Measurements from ENCODE around the gene YTHDC1. TPM values are rescaled to one million over a fixed set of nuclear protein-coding genes. Genes with fewer than 3 reads are reported as not detected.

The YTHDC1 gene
- total RNA-seq, 1 donor from 2014 or later = 46.1 TPM

- no peak for TF ChIP-seq CTCF (IDR thresholded peaks at IDR 0.05; ENCODE audit: insufficient read depth, low read length, poor library complexity, severe bottlenecking)
Observed at GRCh38 chr4:68365068-68365467, 15.2 kb upstream of the YTHDC1 start.

GRCh38 chr4:68361146-68361589, 11.3 kb upstream of the YTHDC1 start:
- no peak overlapping the region for H3K4me3 ChIP-seq (ENCODE audit: low read depth, low read length)
- H3K27me3 ChIP-seq (ENCODE audit: control insufficient read depth, insufficient read depth, low read length) = no peaks in the 10 kb centered on the region
- no peaks in the 10 kb centered on the region for H3K36me3 ChIP-seq (ENCODE audit: control insufficient read depth, insufficient read depth, low read length)
- no peak for DNase-seq (ENCODE audit: low read depth)
- TF ChIP-seq CTCF (IDR thresholded peaks at IDR 0.05; ENCODE audit: insufficient read depth, low read length, poor library complexity, severe bottlenecking) = no peak

More at GRCh38 chr4:68365068-68365467, 15.2 kb upstream of the YTHDC1 start:
- Histone ChIP-seq H3K36me3 (ENCODE audit: control insufficient read depth, insufficient read depth, low read length) (no peaks in the 10 kb centered on the region), H3K27me3 (ENCODE audit: control insufficient read depth, insufficient read depth, low read length) (no peaks in the 10 kb centered on the region), H3K4me3 (ENCODE audit: low read depth, low read length) (no peak overlapping the region)
- DNase-seq (ENCODE audit: low read depth) = no peak

- Histone ChIP-seq H3K27me3 (ENCODE audit: control insufficient read depth, insufficient read depth, low read length) (no peaks in the 10 kb centered on the region), H3K4me3 (ENCODE audit: low read depth, low read length) (no peak overlapping the region), H3K36me3 (ENCODE audit: control insufficient read depth, insufficient read depth, low read length) (no peaks in the 10 kb centered on the region)
- TF ChIP-seq CTCF (IDR thresholded peaks at IDR 0.05; ENCODE audit: insufficient read depth, low read length, poor library complexity, severe bottlenecking) = no peak
- no peak for DNase-seq (ENCODE audit: low read depth)
Observed at GRCh38 chr4:68360231-68360968, 10.5 kb upstream of the YTHDC1 start.

GRCh38 chr4:68359508-68359907, 9.6 kb upstream of the YTHDC1 start:
- Histone ChIP-seq H3K4me3 (ENCODE audit: low read depth, low read length) (no peak overlapping the region), H3K27me3 (ENCODE audit: control insufficient read depth, insufficient read depth, low read length) (no peaks in the 10 kb centered on the region), H3K36me3 (ENCODE audit: control insufficient read depth, insufficient read depth, low read length) (no peaks in the 10 kb centered on the region)
- no peak for DNase-seq (ENCODE audit: low read depth)
- TF ChIP-seq CTCF (IDR thresholded peaks at IDR 0.05; ENCODE audit: insufficient read depth, low read length, poor library complexity, severe bottlenecking) = no peak

- Histone ChIP-seq H3K4me3 (ENCODE audit: low read depth, low read length) (no peak overlapping the region), H3K36me3 (ENCODE audit: control insufficient read depth, insufficient read depth, low read length) (no peaks in the 10 kb centered on the region), H3K27me3 (ENCODE audit: control insufficient read depth, insufficient read depth, low read length) (no peaks in the 10 kb centered on the region)
- TF ChIP-seq CTCF (IDR thresholded peaks at IDR 0.05; ENCODE audit: insufficient read depth, low read length, poor library complexity, severe bottlenecking) = no peak
- DNase-seq (ENCODE audit: low read depth) = no peak
Observed at GRCh38 chr4:68358988-68359387, 9.1 kb upstream of the YTHDC1 start.

GRCh38 chr4:68352791-68353190, 2.9 kb upstream of the YTHDC1 start:
- DNase-seq (ENCODE audit: low read depth) = no peak
- Histone ChIP-seq H3K4me3 (ENCODE audit: low read depth, low read length) (no peak overlapping the region), H3K27me3 (ENCODE audit: control insufficient read depth, insufficient read depth, low read length) (no peaks in the 10 kb centered on the region), H3K36me3 (ENCODE audit: control insufficient read depth, insufficient read depth, low read length) (no peaks in the 10 kb centered on the region)
- TF ChIP-seq CTCF (IDR thresholded peaks at IDR 0.05; ENCODE audit: insufficient read depth, low read length, poor library complexity, severe bottlenecking) = no peak
